ENCODE data around the gene NPAT. TPM values are rescaled to one million over a fixed set of nuclear protein-coding genes. Genes with fewer than 3 reads are reported as not detected.

The NPAT gene
- total RNA-seq, 1 donor from 2014 or later = 16.7 TPM

- ATAC-seq = no peak
- intact Hi-C loops (cut with DNase I) = no loop called here
These were observed 111.3 kb downstream of the NPAT start for GRCh38 chr11:108111126-108111525.

More at GRCh38 chr11:108111126-108111525, 111.3 kb downstream of the NPAT start:
- Histone ChIP-seq H3K27ac (no peak overlapping the region), H3K9me3 (no peaks in the 10 kb centered on the region), H3K4me3 (no peak overlapping the region), H3K36me3 (no peaks in the 10 kb centered on the region), H3K4me1 (peaks cover 13% of the 10 kb centered on the region), H3K27me3 (ENCODE audit: low read depth) (no peaks in the 10 kb centered on the region)
- no peak for DNase-seq
- no peak for TF ChIP-seq CTCF (IDR thresholded peaks at IDR 0.05)

Other genes with a start within 250 kb of the NPAT start
- gene CUL5, start 213.7 kb downstream of the NPAT start, total RNA-seq = 29.7 TPM
- gene ACAT1, start 101.1 kb downstream of the NPAT start, total RNA-seq = 69.4 TPM
- gene ATM, start 429 bp upstream of the NPAT start, total RNA-seq = 91.3 TPM
- 1.3 TPM for gene C11orf65, start 244.9 kb upstream of the NPAT start, total RNA-seq